ENCODE measurements around the gene SPATA13.

Gene SPATA13

GRCh38 chr13:24254146-24254841, 93.8 kb downstream of the SPATA13 start:
- peak overlapping the region in 1 of 2 donors; percentile 43 for H3K9ac ChIP-seq (ENCODE audit: low read depth in 1 of 2, low read length in 2 of 2)
- peaks cover 38 to 44% of the 10 kb centered on the region in 2 donors for H3K36me3 ChIP-seq (ENCODE audit: control insufficient read depth in 1 of 2, insufficient read depth in 2 of 2, low read length in 2 of 2)
- peaks cover 5 to 9% of the 10 kb centered on the region in 2 donors for H3K4me1 ChIP-seq (ENCODE audit: control insufficient read depth in 1 of 2, insufficient read depth in 2 of 2, low read length in 2 of 2)
- no peak overlapping the region for H3K27ac ChIP-seq (ENCODE audit: low read depth, low read length)
- no peaks in the 10 kb centered on the region for H3K9me3 ChIP-seq (ENCODE audit: control insufficient read depth in 1 of 2, low read length in 2 of 2)
- H3K27me3 ChIP-seq (ENCODE audit: control insufficient read depth in 1 of 2, insufficient read depth in 2 of 2, low read length in 2 of 2): no peaks in the 10 kb centered on the region
- peak overlapping the region; percentile 37 to 48 for H3K4me3 ChIP-seq (ENCODE audit: low read depth in 1 of 2, low read length in 2 of 2)

- H3K27ac ChIP-seq (ENCODE audit: low read depth, low read length): no peak overlapping the region
- H3K4me3 ChIP-seq (ENCODE audit: low read depth in 1 of 2, low read length in 2 of 2): no peak overlapping the region
- peaks cover 6 to 7% of the 10 kb centered on the region in 2 donors for H3K4me1 ChIP-seq (ENCODE audit: control insufficient read depth in 1 of 2, insufficient read depth in 2 of 2, low read length in 2 of 2)
These were observed 97.0 kb downstream of the SPATA13 start for GRCh38 chr13:24257497-24257896.

GRCh38 chr13:24261566-24261965, 101.0 kb downstream of the SPATA13 start:
- no peak overlapping the region for H3K27ac ChIP-seq (ENCODE audit: low read depth, low read length)
- no peaks in the 10 kb centered on the region for H3K9me3 ChIP-seq (ENCODE audit: control insufficient read depth in 1 of 2, low read length in 2 of 2)

More at GRCh38 chr13:24257497-24257896, 97.0 kb downstream of the SPATA13 start:
- Histone ChIP-seq H3K27me3 (ENCODE audit: control insufficient read depth in 1 of 2, insufficient read depth in 2 of 2, low read length in 2 of 2) (no peaks in the 10 kb centered on the region), H3K9ac (ENCODE audit: low read depth in 1 of 2, low read length in 2 of 2) (no peak overlapping the region), H3K9me3 (ENCODE audit: control insufficient read depth in 1 of 2, low read length in 2 of 2) (no peaks in the 10 kb centered on the region), H3K36me3 (ENCODE audit: control insufficient read depth in 1 of 2, insufficient read depth in 2 of 2, low read length in 2 of 2) (peaks cover 27 to 28% of the 10 kb centered on the region in 2 donors)

GRCh38 chr13:24263632-24264031, 103.1 kb downstream of the SPATA13 start:
- Histone ChIP-seq H3K4me1 (ENCODE audit: control insufficient read depth in 1 of 2, insufficient read depth in 2 of 2, low read length in 2 of 2) (peaks cover 24 to 34% of the 10 kb centered on the region in 2 donors), H3K4me3 (ENCODE audit: low read depth in 1 of 2, low read length in 2 of 2) (no peak overlapping the region), H3K27ac (ENCODE audit: low read depth, low read length) (no peak overlapping the region), H3K9ac (ENCODE audit: low read depth in 1 of 2, low read length in 2 of 2) (no peak overlapping the region), H3K9me3 (ENCODE audit: control insufficient read depth in 1 of 2, low read length in 2 of 2) (no peaks in the 10 kb centered on the region), H3K36me3 (ENCODE audit: control insufficient read depth in 1 of 2, insufficient read depth in 2 of 2, low read length in 2 of 2) (peaks cover 0 to 5% of the 10 kb centered on the region in 2 donors), H3K27me3 (ENCODE audit: control insufficient read depth in 1 of 2, insufficient read depth in 2 of 2, low read length in 2 of 2) (no peaks in the 10 kb centered on the region)

More at GRCh38 chr13:24261566-24261965, 101.0 kb downstream of the SPATA13 start:
- Histone ChIP-seq H3K4me1 (ENCODE audit: control insufficient read depth in 1 of 2, insufficient read depth in 2 of 2, low read length in 2 of 2) (peaks cover 17 to 26% of the 10 kb centered on the region in 2 donors), H3K9ac (ENCODE audit: low read depth in 1 of 2, low read length in 2 of 2) (no peak overlapping the region), H3K27me3 (ENCODE audit: control insufficient read depth in 1 of 2, insufficient read depth in 2 of 2, low read length in 2 of 2) (no peaks in the 10 kb centered on the region), H3K4me3 (ENCODE audit: low read depth in 1 of 2, low read length in 2 of 2) (no peak overlapping the region), H3K36me3 (ENCODE audit: control insufficient read depth in 1 of 2, insufficient read depth in 2 of 2, low read length in 2 of 2) (peaks cover 4 to 5% of the 10 kb centered on the region in 2 donors)

GRCh38 chr13:24264976-24265375, 104.5 kb downstream of the SPATA13 start:
- Histone ChIP-seq H3K4me3 (ENCODE audit: low read depth in 1 of 2, low read length in 2 of 2) (no peak overlapping the region), H3K27ac (ENCODE audit: low read depth, low read length) (no peak overlapping the region), H3K36me3 (ENCODE audit: control insufficient read depth in 1 of 2, insufficient read depth in 2 of 2, low read length in 2 of 2) (no peaks in the 10 kb centered on the region), H3K4me1 (ENCODE audit: control insufficient read depth in 1 of 2, insufficient read depth in 2 of 2, low read length in 2 of 2) (peaks cover 26 to 36% of the 10 kb centered on the region in 2 donors), H3K27me3 (ENCODE audit: control insufficient read depth in 1 of 2, insufficient read depth in 2 of 2, low read length in 2 of 2) (no peaks in the 10 kb centered on the region), H3K9me3 (ENCODE audit: control insufficient read depth in 1 of 2, low read length in 2 of 2) (no peaks in the 10 kb centered on the region), H3K9ac (ENCODE audit: low read depth in 1 of 2, low read length in 2 of 2) (no peak overlapping the region)

- Histone ChIP-seq H3K27ac (ENCODE audit: low read depth, low read length) (no peak overlapping the region), H3K4me1 (ENCODE audit: control insufficient read depth in 1 of 2, insufficient read depth in 2 of 2, low read length in 2 of 2) (peaks cover 31 to 40% of the 10 kb centered on the region in 2 donors), H3K9ac (ENCODE audit: low read depth in 1 of 2, low read length in 2 of 2) (no peak overlapping the region)
These were observed 104.9 kb downstream of the SPATA13 start for GRCh38 chr13:24265453-24265852.

GRCh38 chr13:24267274-24267673, 106.8 kb downstream of the SPATA13 start:
- Histone ChIP-seq H3K4me3 (ENCODE audit: low read depth in 1 of 2, low read length in 2 of 2) (peak overlapping the region; percentile 7 to 45), H3K9ac (ENCODE audit: low read depth in 1 of 2, low read length in 2 of 2) (no peak overlapping the region), H3K27ac (ENCODE audit: low read depth, low read length) (no peak overlapping the region), H3K4me1 (ENCODE audit: control insufficient read depth in 1 of 2, insufficient read depth in 2 of 2, low read length in 2 of 2) (peaks cover 49 to 58% of the 10 kb centered on the region in 2 donors), H3K9me3 (ENCODE audit: control insufficient read depth in 1 of 2, low read length in 2 of 2) (no peaks in the 10 kb centered on the region), H3K36me3 (ENCODE audit: control insufficient read depth in 1 of 2, insufficient read depth in 2 of 2, low read length in 2 of 2) (no peaks in the 10 kb centered on the region), H3K27me3 (ENCODE audit: control insufficient read depth in 1 of 2, insufficient read depth in 2 of 2, low read length in 2 of 2) (no peaks in the 10 kb centered on the region)

More at GRCh38 chr13:24265453-24265852, 104.9 kb downstream of the SPATA13 start:
- Histone ChIP-seq H3K27me3 (ENCODE audit: control insufficient read depth in 1 of 2, insufficient read depth in 2 of 2, low read length in 2 of 2) (no peaks in the 10 kb centered on the region), H3K9me3 (ENCODE audit: control insufficient read depth in 1 of 2, low read length in 2 of 2) (no peaks in the 10 kb centered on the region), H3K36me3 (ENCODE audit: control insufficient read depth in 1 of 2, insufficient read depth in 2 of 2, low read length in 2 of 2) (no peaks in the 10 kb centered on the region), H3K4me3 (ENCODE audit: low read depth in 1 of 2, low read length in 2 of 2) (no peak overlapping the region)

GRCh38 chr13:24267801-24268200, 107.3 kb downstream of the SPATA13 start:
- Histone ChIP-seq H3K9ac (ENCODE audit: low read depth in 1 of 2, low read length in 2 of 2) (no peak overlapping the region), H3K4me3 (ENCODE audit: low read depth in 1 of 2, low read length in 2 of 2) (peak overlapping the region in 1 of 2 donors; percentile 45), H3K27ac (ENCODE audit: low read depth, low read length) (no peak overlapping the region), H3K27me3 (ENCODE audit: control insufficient read depth in 1 of 2, insufficient read depth in 2 of 2, low read length in 2 of 2) (no peaks in the 10 kb centered on the region), H3K9me3 (ENCODE audit: control insufficient read depth in 1 of 2, low read length in 2 of 2) (no peaks in the 10 kb centered on the region), H3K36me3 (ENCODE audit: control insufficient read depth in 1 of 2, insufficient read depth in 2 of 2, low read length in 2 of 2) (no peaks in the 10 kb centered on the region), H3K4me1 (ENCODE audit: control insufficient read depth in 1 of 2, insufficient read depth in 2 of 2, low read length in 2 of 2) (peaks cover 54 to 60% of the 10 kb centered on the region in 2 donors)

GRCh38 chr13:24269821-24270220, 109.3 kb downstream of the SPATA13 start:
- H3K9ac ChIP-seq (ENCODE audit: low read depth in 1 of 2, low read length in 2 of 2): peak overlapping the region in 1 of 2 donors; percentile 77
- peak overlapping the region in 1 of 2 donors; percentile 77 for H3K4me3 ChIP-seq (ENCODE audit: low read depth in 1 of 2, low read length in 2 of 2)
- peaks cover 44 to 56% of the 10 kb centered on the region in 2 donors for H3K4me1 ChIP-seq (ENCODE audit: control insufficient read depth in 1 of 2, insufficient read depth in 2 of 2, low read length in 2 of 2)
- H3K9me3 ChIP-seq (ENCODE audit: control insufficient read depth in 1 of 2, low read length in 2 of 2): no peaks in the 10 kb centered on the region
- no peaks in the 10 kb centered on the region for H3K27me3 ChIP-seq (ENCODE audit: control insufficient read depth in 1 of 2, insufficient read depth in 2 of 2, low read length in 2 of 2)
- no peak overlapping the region for H3K27ac ChIP-seq (ENCODE audit: low read depth, low read length)
- peaks cover 0 to 3% of the 10 kb centered on the region in 2 donors for H3K36me3 ChIP-seq (ENCODE audit: control insufficient read depth in 1 of 2, insufficient read depth in 2 of 2, low read length in 2 of 2)

GRCh38 chr13:24270639-24271141, 110.2 kb downstream of the SPATA13 start:
- Histone ChIP-seq H3K36me3 (ENCODE audit: control insufficient read depth in 1 of 2, insufficient read depth in 2 of 2, low read length in 2 of 2) (peaks cover 0 to 3% of the 10 kb centered on the region in 2 donors), H3K27ac (ENCODE audit: low read depth, low read length) (peak overlapping the region; percentile 20), H3K4me3 (ENCODE audit: low read depth in 1 of 2, low read length in 2 of 2) (peak overlapping the region; percentile 74 to 77), H3K27me3 (ENCODE audit: control insufficient read depth in 1 of 2, insufficient read depth in 2 of 2, low read length in 2 of 2) (no peaks in the 10 kb centered on the region), H3K4me1 (ENCODE audit: control insufficient read depth in 1 of 2, insufficient read depth in 2 of 2, low read length in 2 of 2) (peaks cover 41 to 53% of the 10 kb centered on the region in 2 donors), H3K9ac (ENCODE audit: low read depth in 1 of 2, low read length in 2 of 2) (peak overlapping the region; percentile 67 to 77), H3K9me3 (ENCODE audit: control insufficient read depth in 1 of 2, low read length in 2 of 2) (no peaks in the 10 kb centered on the region)
